ENCODE results near the gene PANK3.
"Not testable (repeated sequence)": the region's sequence is repeated elsewhere in the genome, so short reads cannot be mapped to it uniquely, and the experiment has no call there.

PANK3 gene

GRCh38 chr5:168596122-168596521 lies 17.0 kb upstream of the PANK3 start:
- not testable (repeated sequence) for DNase-seq (ENCODE audit: low read depth in 3 of 3, low spot score in 1 of 3)

GRCh38 chr5:168592014-168592368 lies 12.8 kb upstream of the PANK3 start:
- DNase-seq (ENCODE audit: low read depth in 3 of 3, low spot score in 1 of 3), result no peak

DNA sequence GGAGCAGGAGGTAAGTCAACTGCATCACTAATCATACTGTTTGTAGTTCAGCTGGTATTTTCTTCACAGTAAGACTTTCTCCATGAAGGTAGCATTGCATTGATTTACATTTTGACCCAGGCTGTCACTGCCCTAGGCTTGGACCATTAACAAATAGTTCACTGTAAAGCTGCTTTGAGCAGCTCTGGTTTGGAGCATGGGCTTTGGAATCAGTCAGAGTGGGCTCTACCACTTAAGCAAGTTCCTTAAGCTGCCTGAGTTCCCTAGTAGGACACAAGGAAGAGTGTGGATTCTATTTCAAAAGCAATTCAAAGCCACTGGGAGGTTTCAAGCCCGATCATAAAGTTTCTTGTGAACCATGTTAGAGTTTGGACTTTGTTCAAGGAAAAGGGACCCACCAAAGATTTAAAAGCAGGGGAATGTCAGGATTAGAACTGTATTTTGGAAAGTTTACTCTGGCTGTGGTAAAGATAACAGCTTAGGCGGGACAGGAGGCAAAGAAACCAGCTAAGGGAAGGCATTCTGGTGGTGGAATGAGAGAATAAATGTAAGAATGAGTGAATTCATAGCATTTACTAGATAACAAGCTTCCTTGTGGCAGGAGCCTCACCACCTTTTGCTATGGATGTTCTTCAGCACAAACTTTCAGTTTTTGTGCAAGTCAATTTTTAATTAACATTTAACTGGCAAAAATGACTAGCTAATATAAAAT lies 12.3 kb upstream of the PANK3 start:
- no peak for DNase-seq (ENCODE audit: low read depth in 3 of 3, low spot score in 1 of 3)

DNA sequence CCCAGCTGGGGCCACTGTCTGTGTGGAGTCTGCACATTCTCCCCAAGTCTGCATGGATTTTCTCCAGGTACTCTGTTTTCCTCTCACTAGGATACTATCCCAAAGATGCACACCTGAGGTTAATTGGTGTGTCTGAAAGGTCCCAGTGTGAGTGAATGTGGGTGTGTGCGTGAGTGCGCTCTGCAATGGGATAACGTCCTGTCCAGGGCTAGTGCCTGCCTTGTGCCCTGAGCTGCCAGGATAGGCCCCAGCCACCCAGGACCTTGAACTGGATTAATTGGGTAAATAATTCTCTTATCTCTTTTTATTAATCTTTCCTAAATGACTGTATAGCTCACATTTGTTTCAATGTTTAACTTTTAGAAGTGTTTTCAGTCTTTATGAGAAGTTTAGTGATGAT lies 11.5 kb upstream of the PANK3 start:
- no peak for DNase-seq (ENCODE audit: low read depth in 3 of 3, low spot score in 1 of 3)

DNA sequence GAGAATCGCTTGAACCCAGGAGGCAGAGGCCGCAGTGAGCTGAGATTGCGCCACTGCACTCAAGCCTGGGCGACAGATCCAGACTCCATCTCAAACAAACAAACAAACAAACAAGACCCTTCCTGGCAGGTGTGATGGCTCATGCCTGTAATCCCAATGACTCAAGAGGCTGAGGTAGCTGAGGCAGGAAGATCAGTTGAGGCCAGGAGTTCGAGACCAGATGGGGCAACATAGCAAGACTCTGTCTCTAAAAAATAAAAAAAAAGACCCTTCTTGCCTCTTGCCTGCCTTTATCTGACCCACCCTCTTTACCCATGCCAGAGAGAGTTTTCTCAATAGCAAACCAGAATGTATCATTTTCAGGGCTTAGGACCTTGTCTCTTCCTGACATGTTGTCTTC lies 8.8 kb upstream of the PANK3 start:
- no peak for DNase-seq (ENCODE audit: low read depth in 3 of 3, low spot score in 1 of 3)

DNA sequence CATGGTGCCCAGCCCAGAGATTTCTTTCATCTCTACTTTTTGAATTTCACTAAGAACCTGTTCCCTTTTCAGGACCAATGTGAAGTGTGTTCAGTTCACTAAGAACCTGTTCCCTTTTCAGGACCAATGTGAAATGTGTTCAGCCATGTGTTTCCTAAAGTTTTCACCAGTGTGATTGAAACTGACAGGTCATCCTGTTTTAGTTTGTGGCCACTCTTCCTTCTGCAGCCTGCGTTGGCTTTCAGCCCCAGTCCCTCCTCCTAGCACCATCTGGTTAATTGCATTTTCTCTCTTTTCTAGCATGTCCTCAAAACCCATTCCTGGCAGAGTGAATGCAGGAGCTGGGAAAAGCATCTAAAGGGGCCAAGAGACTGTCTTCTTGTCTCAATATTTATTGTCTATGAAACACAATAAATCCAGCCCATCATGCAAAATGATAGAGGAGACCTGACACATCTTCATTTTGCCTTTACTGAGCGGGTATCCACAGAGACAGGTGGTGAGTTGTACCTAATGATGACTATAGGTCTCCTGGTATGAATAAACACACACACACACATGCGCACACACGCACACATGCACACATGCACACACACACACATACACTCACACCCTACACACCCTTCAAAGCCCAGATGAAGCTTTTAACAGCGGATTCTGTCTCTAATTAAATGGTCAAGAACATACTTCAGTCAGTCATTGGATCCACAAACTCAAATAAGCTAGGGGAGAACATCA lies 6.1 kb upstream of the PANK3 start:
- DNase-seq (ENCODE audit: low read depth in 3 of 3, low spot score in 1 of 3), result no peak

DNA sequence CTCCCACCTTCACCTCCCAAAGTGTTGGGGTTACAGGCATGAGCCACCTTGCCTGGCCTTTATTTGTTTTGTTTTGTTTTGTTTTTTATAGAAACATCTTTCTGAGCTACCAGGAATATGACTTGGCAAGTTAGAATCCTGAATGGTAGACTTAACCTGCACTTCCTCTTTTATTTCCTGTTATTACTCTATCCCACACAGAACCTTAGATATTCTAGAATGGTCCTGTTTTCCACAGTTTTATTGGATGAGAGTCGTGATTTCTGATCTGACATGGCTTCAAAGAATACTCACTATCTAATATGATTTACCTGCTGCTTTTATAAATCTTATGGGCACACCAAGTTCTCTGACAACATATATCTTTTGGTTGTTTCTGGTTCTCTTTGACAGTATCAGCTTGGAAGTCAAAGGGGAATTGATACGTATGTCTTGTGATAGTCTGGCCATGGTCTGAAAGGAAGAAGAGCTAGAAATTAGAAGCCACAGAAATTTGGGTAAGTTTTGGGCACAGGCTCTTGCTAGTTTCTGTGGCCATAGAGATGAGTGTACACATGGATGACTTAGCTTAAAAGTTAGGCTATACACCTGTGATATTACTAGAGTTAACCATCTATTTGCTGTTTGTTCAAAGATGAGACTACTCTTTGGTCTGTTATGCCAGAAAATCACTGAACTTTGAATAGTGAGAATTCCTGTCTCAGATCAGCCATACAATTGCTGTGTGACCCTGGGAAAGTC lies 4.7 kb upstream of the PANK3 start:
- no peak for DNase-seq (ENCODE audit: low read depth in 3 of 3, low spot score in 1 of 3)

DNA sequence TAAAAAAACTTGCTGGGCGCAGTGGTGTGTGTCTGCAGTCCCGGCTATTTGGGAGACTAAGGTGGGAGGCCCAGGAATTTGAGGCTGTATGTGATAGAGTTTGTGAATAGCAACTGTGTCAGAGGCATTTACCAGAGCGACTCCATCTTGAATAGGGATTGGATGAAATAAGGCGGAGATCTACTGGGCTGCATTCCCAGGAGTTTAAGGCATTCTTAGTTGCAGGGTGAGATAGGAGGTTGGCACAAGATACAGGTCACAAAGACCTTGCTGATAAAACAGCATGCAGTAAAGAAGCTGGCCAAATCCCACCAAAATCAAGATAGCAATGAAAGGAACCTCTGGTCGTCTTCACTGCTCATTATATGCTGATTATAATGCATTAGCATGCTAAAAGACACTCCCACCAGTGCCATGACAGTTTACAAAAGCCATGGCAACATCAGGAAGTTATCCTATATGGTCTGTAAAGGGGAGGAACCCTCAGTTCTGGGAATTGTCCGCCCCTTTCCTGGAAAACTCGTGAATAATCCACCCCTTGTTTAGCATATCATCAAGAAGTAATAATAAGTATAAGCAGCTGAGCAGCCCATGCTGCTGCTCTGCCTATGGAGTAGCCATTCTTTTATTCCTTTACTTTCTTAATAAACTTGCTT lies 1.8 kb upstream of the PANK3 start:
- DNase-seq (ENCODE audit: low read depth in 3 of 3, low spot score in 1 of 3), result not testable (repeated sequence)

- no peak for DNase-seq (ENCODE audit: low read depth in 3 of 3, low spot score in 1 of 3)
These were observed 1.0 kb upstream of the PANK3 start for GRCh38 chr5:168580227-168580508.

GRCh38 chr5:168579488-168580226 lies 489 bp upstream of the PANK3 start:
- peak; percentile 87 to 92 (median 91) for DNase-seq (ENCODE audit: low read depth in 3 of 3, low spot score in 1 of 3)

GRCh38 chr5:168578006-168578405 lies 1.2 kb downstream of the PANK3 start:
- DNase-seq (ENCODE audit: low read depth in 3 of 3, low spot score in 1 of 3), result no peak

DNA sequence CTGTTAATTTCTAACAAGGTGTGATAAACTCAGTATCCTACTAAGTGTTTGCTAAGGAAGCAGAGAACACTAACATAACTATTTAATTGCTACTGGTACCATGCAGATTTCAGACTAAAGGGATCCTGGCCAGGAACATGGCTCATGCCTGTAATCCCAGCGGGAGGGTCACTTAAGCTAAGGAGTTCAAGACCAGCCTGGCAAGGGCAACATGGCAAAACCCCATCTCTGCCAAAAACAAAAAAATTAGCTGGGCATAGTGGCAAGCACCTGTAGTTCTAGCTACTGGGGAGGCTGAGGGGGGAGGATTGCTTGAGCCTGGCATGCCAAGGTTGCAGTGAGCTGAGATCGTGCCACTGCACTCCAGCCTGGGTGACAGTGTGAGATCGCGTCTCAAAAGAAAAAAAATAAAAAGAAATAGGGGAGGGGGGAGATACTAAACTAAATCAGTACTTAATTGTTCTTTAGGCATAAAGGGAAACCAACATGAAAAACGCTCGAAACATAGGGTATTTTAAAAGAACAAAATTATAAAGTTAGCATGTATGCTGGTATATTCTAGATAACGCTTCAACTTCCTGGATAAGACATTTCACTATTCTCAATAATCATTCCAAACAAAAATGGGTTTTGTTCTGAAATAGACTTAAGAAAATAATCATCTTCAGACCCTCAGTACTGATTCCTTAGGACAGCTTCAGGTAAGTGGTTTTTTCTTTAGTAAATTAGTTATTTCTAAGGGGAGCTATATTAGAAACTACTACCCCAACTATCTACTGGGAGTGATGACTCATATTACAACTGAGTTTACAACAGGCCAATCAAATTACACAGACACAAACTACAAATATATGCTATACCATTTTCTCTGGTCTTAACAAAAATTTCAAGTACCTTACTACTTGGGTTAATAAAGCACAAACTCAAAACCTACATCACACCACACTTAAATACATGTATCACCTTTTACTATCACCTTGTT lies 3.5 kb downstream of the PANK3 start:
- DNase-seq (ENCODE audit: low read depth in 3 of 3, low spot score in 1 of 3), result no peak

- not testable (repeated sequence) for DNase-seq (ENCODE audit: low read depth in 3 of 3, low spot score in 1 of 3)
These were observed 5.0 kb downstream of the PANK3 start for GRCh38 chr5:168574156-168574555.

DNA sequence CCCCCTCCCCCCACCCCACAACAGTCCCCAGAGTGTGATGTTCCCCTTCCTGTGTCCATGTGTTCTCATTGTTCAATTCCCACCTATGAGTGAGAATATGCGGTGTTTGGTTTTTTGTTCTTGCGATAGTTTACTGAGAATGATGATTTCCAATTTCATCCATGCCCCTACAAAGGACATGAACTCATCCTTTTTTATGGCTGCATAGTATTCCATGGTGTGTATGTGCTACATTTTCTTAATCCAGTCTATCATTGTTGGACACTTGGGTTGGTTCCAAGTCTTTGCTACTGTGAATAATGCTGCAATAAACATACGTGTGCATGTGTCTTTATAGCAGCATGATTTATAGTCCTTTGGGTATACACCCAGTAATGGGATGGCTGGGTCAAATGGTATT lies 5.5 kb downstream of the PANK3 start:
- DNase-seq (ENCODE audit: low read depth in 3 of 3, low spot score in 1 of 3), result not testable (repeated sequence)

- DNase-seq (ENCODE audit: low read depth in 3 of 3, low spot score in 1 of 3), result no peak
These were observed 8.5 kb downstream of the PANK3 start for GRCh38 chr5:168570490-168571328.

DNA sequence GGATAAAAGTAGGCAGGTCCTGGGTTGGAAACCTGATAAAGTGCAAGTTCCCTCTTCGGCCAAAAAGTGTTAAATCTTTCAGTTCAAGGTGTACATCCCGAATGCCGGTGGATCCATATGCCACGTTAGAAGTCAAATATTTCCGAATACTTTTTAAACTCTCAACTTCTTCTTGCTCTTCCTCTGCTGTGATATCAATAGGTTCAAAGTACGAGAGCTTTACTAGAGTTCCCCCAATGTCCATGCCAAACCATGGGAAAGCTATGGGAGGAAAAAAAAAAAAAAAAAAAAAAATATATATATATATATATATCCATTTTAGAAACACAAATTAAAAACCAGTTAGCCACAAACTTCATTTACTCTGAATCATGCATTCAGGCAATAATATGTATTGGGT lies 10.4 kb downstream of the PANK3 start:
- DNase-seq (ENCODE audit: low read depth in 3 of 3, low spot score in 1 of 3), result no peak

- no peak for DNase-seq (ENCODE audit: low read depth in 3 of 3, low spot score in 1 of 3)
These were observed 15.2 kb downstream of the PANK3 start for GRCh38 chr5:168563959-168564358.

DNA sequence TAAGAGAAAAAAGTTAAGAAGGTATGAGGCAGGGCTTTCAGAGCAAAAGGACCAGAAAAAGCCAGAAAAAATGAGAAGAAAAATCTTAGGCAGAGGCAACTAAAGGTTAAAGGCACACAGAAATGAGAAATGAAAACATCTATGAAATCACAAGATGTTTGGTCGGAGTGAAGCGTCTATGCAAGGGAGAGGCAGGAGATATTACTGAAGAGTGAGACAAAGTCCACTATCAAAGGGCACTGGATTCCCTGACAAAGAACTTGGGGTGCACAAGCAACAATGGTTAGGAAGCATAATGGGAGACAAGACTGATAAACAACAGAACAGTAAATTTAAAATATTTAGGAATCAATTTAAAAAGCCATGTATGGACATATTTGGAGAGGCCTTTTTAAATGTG lies 16.9 kb downstream of the PANK3 start:
- DNase-seq (ENCODE audit: low read depth in 3 of 3, low spot score in 1 of 3), result no peak

DNA sequence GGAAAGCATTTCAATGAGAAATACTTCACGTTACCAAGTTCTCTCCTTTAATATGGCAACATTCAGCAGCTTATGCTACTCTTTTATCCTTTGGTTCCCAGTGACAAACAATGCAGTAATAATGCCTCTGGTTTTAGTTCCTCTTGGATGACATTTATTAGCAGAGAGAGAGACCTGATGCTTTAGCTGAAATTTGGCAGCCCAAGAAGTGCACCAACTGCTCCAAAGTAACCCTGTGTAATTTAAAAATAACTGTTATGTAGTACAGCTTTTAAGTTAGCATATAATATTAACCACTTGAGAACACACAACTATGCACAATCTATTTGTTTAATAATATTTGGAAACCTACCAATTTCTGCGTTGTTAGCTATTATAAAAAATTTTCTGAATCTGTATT lies 21.8 kb downstream of the PANK3 start:
- no peak for DNase-seq (ENCODE audit: low read depth in 3 of 3, low spot score in 1 of 3)

Measured in stimulated activated CD4-positive, alpha-beta T cell treated with anti-CD3 and anti-CD28 coated beads, TNF-alpha, amount 100 ng/mL, for 1 hour (primary cell).